ENCODE data around the gene KRT17. TPM values are rescaled to one million over a fixed set of nuclear protein-coding genes. Genes with fewer than 3 reads are reported as not detected.
"Not testable (repeated sequence)": the region's sequence is repeated elsewhere in the genome, so short reads cannot be mapped to it uniquely, and the experiment has no call there.

KRT17 gene
- total RNA-seq, 1 donor from 2014 or later: 762 TPM

DNA sequence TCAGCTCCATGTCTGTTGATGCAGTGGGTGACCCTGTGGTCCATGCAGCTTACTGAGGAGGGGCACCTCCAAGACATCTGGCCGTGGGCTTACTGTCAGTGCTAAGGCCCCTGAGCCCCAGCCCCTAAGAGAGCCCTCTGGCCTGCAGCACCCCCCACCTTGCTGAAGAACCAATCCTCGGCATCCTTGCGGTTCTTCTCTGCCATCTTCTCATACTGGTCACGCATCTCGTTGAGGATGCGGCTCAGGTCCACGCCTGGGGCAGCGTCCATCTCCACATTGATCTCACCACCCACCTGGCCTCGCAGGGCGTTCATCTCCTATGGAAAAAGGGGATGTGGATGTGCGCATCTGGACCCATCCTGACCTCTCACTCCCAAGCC is 2.9 kb downstream of the KRT17 start:
- DNase-seq (ENCODE audit: low spot score): not testable (repeated sequence)

DNA sequence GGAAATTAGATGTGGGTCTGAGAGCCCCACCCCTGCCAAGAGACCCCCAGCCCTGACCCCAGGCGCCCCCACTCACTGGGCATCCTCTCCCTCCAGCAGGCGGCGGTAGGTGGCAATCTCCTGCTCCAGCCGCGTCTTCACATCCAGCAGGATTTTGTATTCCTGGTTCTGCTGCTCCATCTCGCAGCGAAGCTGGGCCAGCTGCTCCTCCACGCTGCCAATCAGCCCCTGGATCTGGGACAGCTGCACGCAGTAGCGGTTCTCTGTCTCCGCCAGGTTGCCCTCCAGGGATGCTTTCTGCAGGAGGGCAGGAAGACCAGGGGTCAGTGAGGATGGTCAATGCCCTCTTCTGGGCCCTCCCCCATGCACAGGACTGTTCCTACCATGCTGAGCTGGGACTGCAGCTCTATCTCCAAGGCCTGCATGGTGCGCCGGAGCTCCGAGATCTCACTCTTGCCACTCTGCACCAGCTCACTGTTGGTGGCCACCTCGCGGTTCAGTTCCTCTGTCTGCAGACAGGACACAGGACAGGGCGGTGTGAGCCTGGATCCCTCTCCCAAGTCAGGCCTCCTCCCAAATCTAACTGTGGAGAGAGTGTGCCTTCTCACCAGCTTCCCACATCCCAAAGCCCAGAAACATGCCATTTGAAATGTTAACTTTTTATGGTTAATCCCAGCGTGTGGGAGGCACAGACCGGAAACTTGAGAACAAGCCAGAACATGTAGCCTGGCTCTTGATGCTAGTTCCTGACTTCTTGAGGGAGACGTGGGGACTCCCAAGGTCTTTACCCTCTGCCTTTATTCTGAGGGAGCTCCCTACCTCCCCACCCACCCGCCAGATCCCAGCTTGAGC is 3.6 kb downstream of the KRT17 start:
- DNase-seq (ENCODE audit: low spot score): peak; percentile 51

DNA sequence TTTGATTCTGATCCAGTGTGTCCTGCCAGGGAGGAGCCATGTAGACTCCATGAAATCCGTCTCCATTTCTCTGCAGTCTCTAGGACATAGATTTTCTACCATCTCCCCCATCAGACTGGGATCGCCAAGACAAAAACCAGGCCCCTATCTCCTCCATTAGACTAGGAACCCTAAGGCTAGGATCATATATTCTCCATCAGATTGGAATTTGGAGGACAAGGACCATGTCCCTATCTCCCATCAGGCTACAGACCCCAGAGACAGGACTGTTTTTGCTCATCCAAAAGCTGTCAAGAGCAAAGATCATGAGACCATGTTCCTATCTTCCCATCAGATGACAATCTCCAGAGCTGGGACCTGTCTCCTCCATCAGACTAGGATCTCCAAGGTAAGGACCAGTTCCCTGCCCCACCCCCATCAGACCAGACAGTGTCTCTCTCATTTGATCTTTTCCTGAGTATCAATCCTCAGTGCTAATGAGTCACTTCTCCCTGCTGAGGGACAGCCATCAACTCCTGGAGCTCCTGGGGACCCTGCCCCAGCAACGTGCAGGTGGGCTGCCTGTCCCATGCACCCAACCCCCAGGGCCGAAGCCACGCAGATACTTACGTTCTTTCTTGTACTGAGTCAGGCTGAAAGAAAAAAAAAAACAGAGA is 4.3 kb downstream of the KRT17 start:
- DNase-seq (ENCODE audit: low spot score): not testable (repeated sequence)

DNA sequence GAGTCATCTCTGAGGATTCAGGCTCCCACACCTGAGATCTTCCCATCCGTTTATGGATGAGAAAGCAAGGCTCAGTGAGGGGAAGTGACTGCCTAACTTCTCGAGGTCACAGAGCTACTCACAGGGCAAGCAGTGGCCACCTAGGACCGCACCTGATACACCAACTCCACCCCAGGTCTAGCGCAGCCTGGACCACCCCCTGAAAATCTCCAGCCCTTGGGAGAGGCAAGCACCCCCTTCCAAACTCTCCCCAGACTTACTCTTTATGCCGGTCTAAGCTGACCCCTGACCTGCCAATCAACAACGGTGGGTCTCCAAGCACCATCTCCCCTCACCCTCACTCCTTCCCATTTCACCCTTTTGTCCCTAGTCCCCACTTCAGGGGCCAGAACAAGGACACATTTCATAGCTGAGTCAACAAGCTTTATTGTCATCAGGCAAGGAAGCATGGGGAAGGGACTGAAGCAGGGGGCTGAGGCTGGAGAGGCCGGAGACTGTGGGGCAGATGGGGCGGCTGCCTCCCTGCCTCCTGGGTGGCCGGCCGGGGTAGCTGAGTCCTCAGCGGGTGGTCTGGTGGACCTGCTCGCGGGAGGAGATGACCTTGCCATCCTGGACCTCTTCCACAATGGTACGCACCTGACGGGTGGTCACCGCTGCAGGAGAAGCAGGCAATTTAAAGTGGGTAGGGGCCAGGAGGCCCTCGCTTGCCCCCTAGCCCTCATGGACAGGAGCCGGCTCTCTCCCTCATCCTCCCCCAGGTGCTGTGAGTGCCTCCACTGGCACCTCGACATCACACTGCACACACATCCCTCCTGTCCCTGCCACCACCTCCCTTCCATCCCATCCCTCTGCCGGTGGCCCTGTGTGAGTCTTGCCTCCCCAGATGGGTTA is 5.1 kb downstream of the KRT17 start:
- DNase-seq (ENCODE audit: low spot score): no peak

DNA sequence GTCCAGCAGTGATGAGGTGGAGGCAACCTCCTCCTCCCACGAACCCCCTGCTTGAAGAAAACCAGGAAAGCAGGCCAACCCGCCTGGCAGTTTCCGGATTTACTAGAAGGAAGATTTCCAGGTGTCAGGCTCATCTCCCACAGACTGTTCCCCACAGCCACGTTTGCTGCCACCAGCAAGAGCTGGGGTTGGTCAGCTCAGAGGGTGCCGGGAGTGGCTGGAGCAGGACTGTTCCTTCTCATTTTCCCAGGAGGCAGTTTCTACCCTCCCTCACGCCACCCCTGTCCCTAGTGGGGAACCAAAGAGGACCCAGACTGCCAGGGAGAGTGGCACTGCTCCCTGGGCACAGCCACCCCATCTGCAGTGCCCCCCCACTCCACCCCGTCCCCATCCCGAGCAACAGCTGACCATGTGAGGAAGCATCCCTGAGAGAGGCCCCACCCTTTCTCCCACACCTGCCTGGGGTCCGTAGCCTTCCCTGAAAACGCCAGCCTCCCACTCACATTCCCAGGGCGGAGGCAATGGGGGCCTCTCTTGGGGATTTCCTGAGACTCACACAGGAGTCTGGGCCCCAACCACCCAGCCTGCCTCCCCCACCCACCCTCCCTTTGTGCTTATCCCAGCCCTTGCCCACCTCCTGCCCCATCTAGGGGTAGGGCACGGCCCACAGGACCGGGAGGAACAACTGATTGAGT is 5.9 kb downstream of the KRT17 start:
- no peak for DNase-seq (ENCODE audit: low spot score)

DNA sequence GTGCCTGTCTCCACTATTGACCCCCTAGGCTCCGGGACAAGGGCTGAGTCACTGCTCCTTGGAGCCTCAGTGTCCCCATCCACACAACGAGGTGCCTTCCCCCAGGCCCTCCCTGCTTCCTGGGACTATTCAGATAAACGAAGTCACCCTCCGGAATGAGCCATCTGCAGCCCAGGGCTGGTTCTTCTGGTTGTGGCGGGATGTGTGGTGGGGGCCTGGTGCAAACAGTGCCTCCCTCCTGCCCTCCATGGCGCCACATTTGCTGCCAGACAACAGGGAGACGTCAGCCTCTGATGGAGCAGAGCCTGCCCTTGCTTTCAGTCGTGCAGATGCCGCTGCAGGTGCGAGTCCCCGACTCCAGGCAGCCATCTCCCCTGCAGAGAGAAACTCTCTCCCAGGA is 6.7 kb downstream of the KRT17 start:
- no peak for DNase-seq (ENCODE audit: low spot score)

DNA sequence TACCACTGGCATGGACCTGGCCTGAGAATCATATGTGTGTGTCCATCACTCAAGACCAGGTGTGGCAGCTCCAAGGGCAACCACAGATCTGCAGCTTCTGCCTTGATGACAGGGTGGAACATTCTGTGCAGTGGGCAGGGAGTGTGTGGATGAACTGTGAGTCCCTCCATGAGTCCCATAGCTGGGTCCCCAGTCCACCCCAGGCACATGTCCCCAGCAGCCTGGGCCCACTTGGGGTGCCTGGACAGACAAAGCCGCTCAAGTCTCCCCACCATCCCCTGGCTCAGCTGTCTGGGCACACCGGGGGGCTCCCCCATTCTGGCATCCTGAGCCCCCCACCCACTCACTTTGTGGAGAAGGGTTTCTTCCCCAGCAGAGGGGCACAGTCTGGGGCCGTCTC is 7.2 kb downstream of the KRT17 start:
- DNase-seq (ENCODE audit: low spot score): no peak

DNA sequence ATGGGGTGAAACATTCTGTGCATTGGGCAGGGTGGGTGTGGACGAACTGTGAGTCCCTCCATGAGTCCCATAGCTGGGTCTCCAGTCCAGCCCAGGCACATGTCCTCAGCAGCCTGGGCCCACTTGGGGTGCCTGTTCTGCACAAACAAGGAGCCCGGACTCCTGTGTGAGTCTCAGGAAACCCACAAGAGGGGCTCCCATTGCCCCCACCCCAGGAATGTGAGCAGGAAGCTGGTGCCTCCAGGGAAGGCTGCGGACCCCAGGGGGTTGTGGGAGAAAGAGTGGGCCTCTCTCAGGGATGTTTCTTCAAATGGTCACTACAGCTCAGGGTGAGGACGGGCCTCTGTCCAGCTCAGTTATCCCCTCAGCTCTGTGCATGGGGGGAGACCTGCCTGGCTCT is 7.9 kb downstream of the KRT17 start:
- not testable (repeated sequence) for DNase-seq (ENCODE audit: low spot score)

DNA sequence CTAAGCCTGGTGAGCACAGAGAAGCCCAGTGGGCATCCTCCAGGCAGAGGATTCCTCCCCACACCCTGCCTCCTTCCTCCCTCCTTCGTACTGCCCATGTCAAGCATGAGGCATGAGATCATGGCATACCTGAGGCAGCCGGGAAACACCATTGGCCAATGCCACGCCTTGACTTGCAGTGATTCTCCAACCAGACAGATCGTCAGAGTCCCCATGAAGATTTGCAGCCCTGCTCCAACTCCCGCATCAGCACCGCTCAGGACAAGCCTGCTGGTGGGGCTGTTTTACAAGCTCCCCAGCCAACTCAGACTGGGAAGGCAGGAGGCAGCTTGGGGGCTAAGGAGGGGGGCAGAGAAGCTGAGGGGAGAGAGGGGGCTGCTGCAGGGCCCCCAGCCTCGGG is 8.9 kb downstream of the KRT17 start:
- peak; percentile 72 for DNase-seq (ENCODE audit: low spot score)

DNA sequence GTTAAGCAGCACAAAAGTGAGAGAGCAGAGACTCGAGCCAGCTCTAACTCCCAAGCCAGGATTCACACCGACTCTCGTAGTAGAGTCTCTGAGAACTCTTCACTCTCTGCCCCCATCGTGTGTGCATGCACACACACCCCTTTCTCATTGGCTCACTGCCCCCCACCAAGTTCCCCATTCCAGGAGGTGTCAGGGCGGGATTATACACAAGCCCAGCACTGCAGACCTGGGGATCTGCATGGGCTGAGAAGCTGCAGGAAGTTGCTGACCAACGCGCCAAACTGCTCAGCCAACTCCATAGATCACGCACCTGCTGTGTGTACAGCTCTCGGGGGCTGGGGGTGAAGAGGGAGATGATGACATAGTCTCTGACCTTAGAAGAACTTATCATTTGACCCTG is 9.6 kb downstream of the KRT17 start:
- not testable (repeated sequence) for DNase-seq (ENCODE audit: low spot score)

DNA sequence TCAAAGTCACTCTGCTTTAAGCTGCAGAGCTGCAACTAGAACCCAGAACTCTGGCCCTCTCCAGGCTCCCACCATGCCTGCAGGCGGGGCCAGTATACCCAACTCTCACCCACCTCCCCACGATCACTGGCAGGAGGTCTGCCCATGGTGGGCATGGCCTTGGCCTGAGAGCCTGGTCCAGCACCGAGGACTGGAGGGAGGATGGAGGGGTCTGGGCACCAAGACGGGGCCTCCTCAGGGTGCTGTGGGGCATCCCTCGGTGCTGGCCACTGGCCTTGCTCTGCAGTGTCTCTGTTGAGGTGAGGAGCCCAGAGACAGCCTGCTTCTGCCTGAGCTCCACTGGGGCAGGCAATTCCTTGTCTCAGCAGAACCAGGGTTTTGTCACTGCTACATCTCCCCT is 10.3 kb downstream of the KRT17 start:
- no peak for DNase-seq (ENCODE audit: low spot score)

DNA sequence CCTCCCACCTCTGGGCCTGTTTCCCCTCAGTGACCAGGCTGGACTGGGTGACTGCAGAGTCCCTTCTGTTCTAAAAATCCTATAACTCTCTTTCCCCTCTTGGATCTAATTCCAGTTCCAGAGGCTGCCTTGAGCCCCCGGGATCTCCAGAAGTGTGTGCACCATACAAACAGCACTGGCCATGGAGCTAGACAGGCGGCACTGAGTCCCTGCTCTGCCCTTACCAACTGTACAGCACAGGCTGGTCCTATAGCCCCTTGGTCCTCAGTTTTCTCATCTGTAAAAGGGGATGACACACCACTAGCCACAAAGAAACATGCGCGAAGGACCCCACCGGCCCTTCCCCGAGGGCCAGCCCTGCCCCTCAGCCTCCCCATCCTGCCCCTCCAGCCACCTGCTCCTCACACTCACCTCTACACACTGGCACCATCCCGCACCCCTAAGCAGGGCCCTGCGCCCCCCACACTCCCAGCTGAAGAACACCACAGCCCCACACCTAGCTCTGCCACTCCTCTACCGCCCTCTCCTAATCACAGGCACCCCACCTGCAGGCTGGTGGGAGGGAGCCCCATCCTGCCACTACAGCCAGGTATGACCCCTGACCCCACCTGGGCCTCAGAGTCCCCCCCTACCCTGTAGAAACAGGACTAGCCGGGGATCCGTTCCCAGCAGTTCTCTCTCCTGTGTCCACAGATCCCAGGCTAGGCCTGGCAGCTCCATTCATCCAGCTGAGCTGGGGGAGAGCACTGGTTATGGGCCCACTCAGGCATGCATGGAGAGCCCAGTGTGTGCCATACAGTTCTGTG is 10.9 kb downstream of the KRT17 start:
- no peak for DNase-seq (ENCODE audit: low spot score)

DNA sequence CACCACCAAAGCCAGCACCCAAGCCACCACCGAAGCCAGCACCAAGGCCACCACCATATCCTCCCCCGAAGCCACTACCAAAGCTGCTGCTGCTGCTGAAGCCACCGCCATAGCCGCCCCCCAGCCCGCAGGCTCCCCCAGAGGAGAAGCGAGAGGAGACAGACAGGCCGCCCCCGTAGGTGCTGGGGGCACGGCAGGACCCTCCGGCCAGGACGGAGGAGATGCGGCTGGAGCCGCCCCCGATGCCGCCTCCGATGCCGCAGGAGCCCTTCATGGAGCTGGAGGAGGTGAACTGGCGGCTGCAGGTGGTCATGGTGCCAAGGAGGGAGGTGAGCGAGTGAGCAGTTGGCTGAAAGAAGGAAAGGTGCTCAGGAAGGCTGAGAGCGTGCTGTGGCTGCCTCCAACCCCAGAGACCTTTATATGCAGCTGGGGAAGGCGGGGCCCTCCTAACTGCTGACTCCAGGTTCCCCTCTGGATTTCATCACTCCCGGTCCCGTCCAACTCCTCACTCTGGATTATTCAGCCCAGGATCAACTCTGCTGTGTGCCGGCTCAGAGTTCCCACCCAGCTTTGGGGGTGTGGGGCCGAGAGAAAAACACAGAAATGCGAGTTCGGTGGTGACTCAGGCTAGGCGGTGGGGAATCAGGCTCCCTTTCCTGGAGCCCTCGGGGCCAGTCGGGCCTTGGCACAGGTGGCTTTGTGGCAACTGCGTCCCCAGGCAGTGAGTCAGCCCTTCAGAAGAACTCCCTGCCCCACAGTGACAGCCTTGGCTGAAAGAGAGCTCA is 11.8 kb downstream of the KRT17 start, which contains the start of gene KRT16:
Gene KRT16 (minus strand): TSS at position 392 of the 785 bp plus-strand sequence. CDS start 79 bp downstream, at position 313.
- peak; percentile 86 for DNase-seq (ENCODE audit: low spot score)

DNA sequence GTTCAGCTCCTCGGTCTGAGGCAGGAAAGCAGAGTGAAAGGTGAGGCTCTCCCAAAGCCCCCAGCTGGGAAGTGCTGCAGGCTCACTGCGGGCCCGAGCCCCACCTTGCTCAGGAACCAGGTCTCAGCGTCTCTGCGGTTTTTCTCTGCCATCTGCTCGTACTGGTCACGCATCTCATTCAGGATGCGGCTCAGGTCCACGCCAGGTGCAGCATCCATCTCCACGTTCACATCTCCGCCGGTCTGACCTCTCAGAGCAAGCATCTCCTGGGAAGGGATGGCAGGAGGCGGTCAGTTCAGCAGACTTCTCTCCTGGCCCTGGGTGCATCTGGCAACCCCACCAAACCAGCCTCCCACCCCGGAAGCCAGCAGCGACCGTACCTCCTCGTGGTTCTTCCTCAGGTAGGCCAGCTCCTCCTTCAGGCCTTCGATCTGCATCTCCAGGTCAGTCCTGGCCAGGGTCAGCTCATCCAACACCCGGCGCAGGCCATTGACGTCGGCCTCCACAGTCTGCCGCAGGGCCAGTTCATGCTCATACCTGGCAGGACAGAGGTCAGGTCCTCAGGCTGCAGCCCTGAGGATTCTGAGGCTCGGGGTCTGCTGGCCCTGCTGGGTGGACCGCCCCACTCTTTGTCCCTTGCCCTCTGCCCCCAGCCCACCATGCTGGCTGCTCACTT is 13.3 kb downstream of the KRT17 start:
- DNase-seq (ENCODE audit: low spot score): no peak

DNA sequence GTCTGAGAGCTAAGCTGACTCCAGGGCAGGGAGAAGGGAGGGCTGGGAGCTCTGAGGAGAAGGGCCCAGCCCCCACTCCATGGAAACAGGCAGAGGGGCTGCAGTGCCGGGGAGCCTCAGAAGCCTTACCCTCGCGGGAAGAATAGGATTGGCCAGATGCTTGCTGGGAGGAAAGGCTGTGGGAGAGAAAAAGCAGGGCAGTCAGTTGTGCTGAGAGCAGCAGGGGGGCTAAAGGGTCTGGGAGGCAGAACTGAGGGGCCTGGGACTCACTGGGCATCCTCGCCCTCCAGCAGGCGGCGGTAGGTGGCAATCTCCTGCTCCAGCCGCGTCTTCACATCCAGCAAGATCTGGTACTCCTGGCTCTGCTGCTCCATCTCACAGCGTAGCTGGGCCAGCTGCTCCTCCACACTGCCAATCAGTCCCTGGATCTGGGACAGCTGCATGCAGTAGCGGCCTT is 14.3 kb downstream of the KRT17 start:
- not testable (repeated sequence) for DNase-seq (ENCODE audit: low spot score)

DNA sequence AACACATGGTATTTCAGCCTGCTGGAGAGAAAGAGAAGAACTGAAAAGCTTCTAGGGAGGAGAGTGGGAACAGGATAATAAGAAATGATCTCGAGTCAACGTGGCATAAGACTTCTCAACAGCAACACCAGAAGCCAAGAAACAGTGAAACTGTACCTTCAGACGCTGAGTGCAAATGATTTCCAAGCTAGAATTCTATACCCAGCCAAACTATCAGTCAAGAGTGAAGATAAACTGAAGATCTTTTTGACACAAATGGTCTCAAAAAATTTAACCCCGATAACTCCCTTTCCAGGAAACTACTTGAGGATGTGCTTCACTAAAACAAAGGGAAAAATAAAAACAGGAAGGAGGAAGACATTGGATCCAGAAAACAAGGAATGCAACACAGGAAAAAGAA is 17.4 kb downstream of the KRT17 start:
- not testable (repeated sequence) for DNase-seq (ENCODE audit: low spot score)

DNA sequence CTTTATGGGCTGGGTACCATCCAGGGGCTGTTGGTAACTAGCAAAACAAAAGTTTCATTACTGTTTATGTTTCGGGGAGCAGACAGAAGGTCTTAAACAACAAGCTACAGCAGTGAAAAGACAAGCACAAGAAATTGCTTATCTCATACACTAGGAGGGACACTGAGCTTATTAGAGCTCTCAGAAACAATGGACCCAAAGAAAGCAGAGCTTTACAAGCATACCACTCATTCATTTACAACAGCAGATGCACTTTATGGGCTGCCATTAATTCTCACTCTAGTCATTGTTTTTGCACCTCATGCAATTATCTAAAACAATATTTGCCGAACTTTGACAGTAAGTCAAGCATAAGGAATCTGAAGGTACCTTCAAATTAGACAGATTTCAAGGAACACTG is 21.9 kb downstream of the KRT17 start:
- DNase-seq (ENCODE audit: low spot score): no peak

DNA sequence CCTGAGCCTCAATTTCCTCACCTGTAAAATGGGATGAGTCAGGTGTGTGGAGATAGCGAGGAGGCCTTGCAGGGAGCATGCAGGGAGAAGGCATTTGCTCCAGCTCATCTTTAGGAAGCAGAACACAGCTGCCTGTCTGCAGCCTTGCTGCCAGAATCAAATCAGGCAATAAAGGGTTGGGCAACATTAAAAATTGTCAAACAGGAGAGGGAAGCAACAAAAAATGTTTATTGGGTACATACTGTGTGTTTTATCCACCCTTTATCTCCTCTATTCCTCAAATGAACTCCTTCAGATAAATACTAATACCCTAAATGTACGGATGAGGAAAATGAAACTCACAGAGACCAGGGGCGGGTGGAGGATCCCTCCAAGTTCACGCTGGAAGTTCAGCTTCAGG is 24.1 kb downstream of the KRT17 start:
- DNase-seq (ENCODE audit: low spot score): no peak

DNA sequence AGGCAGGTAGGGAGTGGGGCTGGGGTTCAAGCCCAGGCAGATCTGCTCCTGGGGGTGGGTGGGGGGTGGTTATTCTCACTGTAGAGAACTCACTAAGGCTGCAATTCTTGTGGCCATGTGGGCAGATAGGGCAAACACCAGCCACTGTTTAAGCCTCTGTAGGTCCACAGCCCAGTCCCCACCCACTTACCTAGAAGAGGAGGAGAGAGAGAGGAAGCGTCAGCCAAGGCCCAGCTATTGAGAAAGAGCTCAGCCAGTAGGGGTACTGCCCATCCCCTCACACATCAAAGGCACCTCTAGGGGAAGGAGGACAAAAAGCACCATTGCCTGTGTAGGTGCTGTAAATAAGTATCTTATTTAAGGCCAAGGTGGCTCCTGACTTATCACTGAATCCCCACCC is 24.7 kb downstream of the KRT17 start:
- DNase-seq (ENCODE audit: low spot score): no peak
